Keratinocyte (primary cell): Measurements from ENCODE around the gene ETNK2. TPM values are rescaled to one million over a fixed set of nuclear protein-coding genes. Genes with fewer than 3 reads are reported as not detected.

ENCODE experiments used
- DNase-seq: peaks from one replicate; pipeline ENCODE4 v3.0.0-alpha.2; 2011; ENCODE audit warnings: low read depth, missing footprints, low spot score
- FAIRE-seq: peaks from 2 replicates; lab custom pipeline; 2011; peaks lifted over from hg19 to GRCh38; lab: Jason Lieb, UNC
- H2AFZ ChIP-seq: 2 replicates; pipeline ENCODE4 v1.6.0; 2012; ENCODE audit warnings: low read length, control low read depth, inconsistent platforms; ENCODE audit not compliant: control insufficient read depth
- H3K27ac ChIP-seq: 2 replicates; pipeline ENCODE4 v1.5.1; 2011; ENCODE audit warnings: low read length; ENCODE audit not compliant: control insufficient read depth, insufficient read depth
- H3K27me3 ChIP-seq: 3 replicates; pipeline ENCODE4 v1.6.0; 2011; ENCODE audit warnings: low read length; ENCODE audit not compliant: control insufficient read depth, insufficient read depth; ENCODE audit errors: extremely low read depth
- H3K36me3 ChIP-seq, 2 experiments: 2 replicates in 1 of 2; 3 replicates in 1 of 2; pipeline ENCODE4 v1.5.1; 2011; ENCODE audit warnings: low read length in 2 of 2, mild to moderate bottlenecking in 1 of 2; ENCODE audit not compliant: control insufficient read depth in 2 of 2, insufficient read depth in 2 of 2; ENCODE audit errors: extremely low read depth in 1 of 2
- H3K4me1 ChIP-seq: 3 replicates; pipeline ENCODE4 v1.5.1; 2011; ENCODE audit warnings: low read length; ENCODE audit not compliant: control insufficient read depth, insufficient read depth; ENCODE audit errors: extremely low read depth
- H3K4me2 ChIP-seq: 3 replicates; pipeline ENCODE4 v1.6.0; 2011; ENCODE audit warnings: low read depth, low read length; ENCODE audit not compliant: control insufficient read depth, insufficient read depth; ENCODE audit errors: extremely low read depth
- H3K4me3 ChIP-seq, 3 experiments: fragments of 200-600 bp in 1 of 3; sonication (generic) in 1 of 3; 2 replicates in 2 of 3; 3 replicates in 1 of 3; pipeline ENCODE4 v1.5.1; 2011 to 2016; ENCODE audit warnings: low read length in 3 of 3, mild to moderate bottlenecking in 3 of 3, control low read depth in 2 of 3, inconsistent platforms in 1 of 3, low read depth in 1 of 3, mixed read lengths in 1 of 3, mixed run types in 1 of 3, moderate library complexity in 1 of 3; ENCODE audit not compliant: control insufficient read depth in 2 of 3, insufficient read depth in 2 of 3; ENCODE audit errors: extremely low read depth in 1 of 3
- H3K79me2 ChIP-seq: 2 replicates; pipeline ENCODE4 v1.6.0; 2012; ENCODE audit warnings: low read length; ENCODE audit not compliant: control insufficient read depth, insufficient read depth
- H3K9ac ChIP-seq: 3 replicates; pipeline ENCODE4 v1.6.0; 2011; ENCODE audit warnings: low read length; ENCODE audit not compliant: control insufficient read depth, insufficient read depth; ENCODE audit errors: extremely low read depth
- H3K9me1 ChIP-seq: 3 replicates; pipeline ENCODE4 v1.6.0; 2011; ENCODE audit warnings: low read length; ENCODE audit not compliant: control insufficient read depth, insufficient read depth; ENCODE audit errors: extremely low read depth
- H3K9me3 ChIP-seq: 2 replicates; pipeline ENCODE4 v1.5.1; 2012; ENCODE audit warnings: low read depth, low read length; ENCODE audit not compliant: control insufficient read depth
- H4K20me1 ChIP-seq: 3 replicates; pipeline ENCODE4 v1.6.0; 2011; ENCODE audit warnings: low read length; ENCODE audit not compliant: control insufficient read depth, insufficient read depth; ENCODE audit errors: extremely low read depth
- EZH2 ChIP-seq: IDR thresholded peaks from one replicate; pipeline ENCODE4 v1.6.1; 2012; ENCODE audit warnings: inconsistent platforms, mild to moderate bottlenecking, low read length, moderate library complexity
- dilution Hi-C: fragments of 300-500 bp; cut with MboI; formaldehyde crosslinking; loops from one replicate; pipeline ENCODE4 v1.7.0; 2020; ENCODE audit warnings: low sequenced_read_pairs; ENCODE audit not compliant: extremely low pct_ligation_motif_present
- polyA plus RNA-seq, 5 experiments: library from polyadenylated mRNA; depleted of rRNA in 3 of 5; stranded (reverse) in 3 of 5; stranded (forward) in 1 of 5; unstranded in 1 of 5; fragments of >200 nt; gene quantifications; 1 replicate in 1 of 5; 2 replicates in 3 of 5; 3 replicates in 1 of 5; pipeline versions ENCODE4 v1.2.1 to v1.2.3, GENCODE V29; 2011 to 2012; ENCODE audit warnings: missing spikeins in 2 of 5, low read depth in 1 of 5, low replicate concordance in 1 of 5
- TF ChIP-seq, protein P1 (sequence below), 3 experiments: IDR thresholded peaks in 1 of 3; conservative IDR thresholded peaks in 1 of 3; optimal IDR thresholded peaks in 1 of 3; 2 replicates in 2 of 3; 3 replicates in 1 of 3; pipeline versions ENCODE3 to v1.5.1; 2011; ENCODE audit warnings: low read length in 3 of 3, mild to moderate bottlenecking in 3 of 3, moderate library complexity in 2 of 3, control low read depth in 1 of 3, inconsistent platforms in 1 of 3; ENCODE audit not compliant: insufficient read depth in 2 of 3; ENCODE audit errors: extremely low read depth in 1 of 3

ETNK2 gene
- polyA plus RNA-seq, 1 donor (not counting 4 experiments of a cell fraction or from before 2014, with no cell fraction given), result 18.4 TPM

DNA sequence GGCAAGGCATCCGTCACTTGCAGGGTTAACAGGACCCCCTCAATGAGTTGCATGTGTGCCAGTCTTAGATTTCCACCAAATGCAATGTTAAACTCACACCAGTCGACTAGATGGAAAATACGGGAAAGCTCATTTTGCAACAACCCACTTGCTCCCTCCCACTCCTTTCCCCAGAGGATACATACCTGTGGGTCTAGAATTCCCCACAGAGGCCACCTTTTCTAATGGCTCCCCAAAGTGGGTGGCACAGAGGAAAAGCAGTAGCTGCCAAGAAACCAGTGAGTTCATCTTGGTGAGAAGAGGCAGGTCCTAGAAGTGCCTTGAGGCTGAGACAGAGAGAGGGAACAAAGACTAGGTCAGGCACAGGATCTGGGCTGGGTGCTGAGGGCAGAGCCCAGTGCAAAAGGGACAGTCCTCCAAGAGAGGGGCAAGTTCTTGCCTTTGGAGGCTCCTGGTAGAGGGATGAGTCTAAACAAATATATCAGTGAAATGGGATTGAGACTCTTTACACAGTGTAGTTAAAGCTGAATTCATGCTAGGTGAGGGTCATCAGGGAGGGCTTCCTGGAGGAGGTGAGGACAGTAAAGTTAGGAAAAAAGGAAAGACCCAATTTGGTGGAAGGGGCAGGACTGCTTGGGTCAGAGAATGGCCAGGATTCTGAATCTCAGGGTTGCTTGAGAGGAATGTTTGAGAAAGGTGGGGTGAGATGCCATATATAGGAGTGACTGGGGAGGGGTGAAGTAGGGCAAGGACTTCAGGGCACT lies 40.9 kb upstream of the ETNK2 start:
- Histone ChIP-seq H3K9ac (no peak overlapping the region), H3K4me1 (peaks cover 9% of the 10 kb centered on the region), H4K20me1 (no peaks in the 10 kb centered on the region), H3K36me3 (no peaks in the 10 kb centered on the region), H3K4me2 (no peak overlapping the region), H2AFZ (no peak overlapping the region), H3K27ac (no peak overlapping the region), H3K9me3 (no peaks in the 10 kb centered on the region), H3K9me1 (no peaks in the 10 kb centered on the region), H3K27me3 (peaks cover 14% of the 10 kb centered on the region), H3K79me2 (no peaks in the 10 kb centered on the region), H3K4me3 (no peak overlapping the region)
- FAIRE-seq (no peak), DNase-seq (no peak)
- no peak for TF ChIP-seq EZH2
- TF ChIP-seq, protein P1, sequence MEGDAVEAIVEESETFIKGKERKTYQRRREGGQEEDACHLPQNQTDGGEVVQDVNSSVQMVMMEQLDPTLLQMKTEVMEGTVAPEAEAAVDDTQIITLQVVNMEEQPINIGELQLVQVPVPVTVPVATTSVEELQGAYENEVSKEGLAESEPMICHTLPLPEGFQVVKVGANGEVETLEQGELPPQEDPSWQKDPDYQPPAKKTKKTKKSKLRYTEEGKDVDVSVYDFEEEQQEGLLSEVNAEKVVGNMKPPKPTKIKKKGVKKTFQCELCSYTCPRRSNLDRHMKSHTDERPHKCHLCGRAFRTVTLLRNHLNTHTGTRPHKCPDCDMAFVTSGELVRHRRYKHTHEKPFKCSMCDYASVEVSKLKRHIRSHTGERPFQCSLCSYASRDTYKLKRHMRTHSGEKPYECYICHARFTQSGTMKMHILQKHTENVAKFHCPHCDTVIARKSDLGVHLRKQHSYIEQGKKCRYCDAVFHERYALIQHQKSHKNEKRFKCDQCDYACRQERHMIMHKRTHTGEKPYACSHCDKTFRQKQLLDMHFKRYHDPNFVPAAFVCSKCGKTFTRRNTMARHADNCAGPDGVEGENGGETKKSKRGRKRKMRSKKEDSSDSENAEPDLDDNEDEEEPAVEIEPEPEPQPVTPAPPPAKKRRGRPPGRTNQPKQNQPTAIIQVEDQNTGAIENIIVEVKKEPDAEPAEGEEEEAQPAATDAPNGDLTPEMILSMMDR (optimal IDR thresholded peaks at IDR 0.05 in 1 of 3, IDR thresholded peaks at IDR 0.05 in 1 of 3, conservative IDR thresholded peaks at IDR 0.05 in 1 of 3; ENCODE audit: extremely low read depth in 1 of 3, insufficient read depth in 2 of 3, low read length in 3 of 3), result no peak
- dilution Hi-C loops, result no loop called here

DNA sequence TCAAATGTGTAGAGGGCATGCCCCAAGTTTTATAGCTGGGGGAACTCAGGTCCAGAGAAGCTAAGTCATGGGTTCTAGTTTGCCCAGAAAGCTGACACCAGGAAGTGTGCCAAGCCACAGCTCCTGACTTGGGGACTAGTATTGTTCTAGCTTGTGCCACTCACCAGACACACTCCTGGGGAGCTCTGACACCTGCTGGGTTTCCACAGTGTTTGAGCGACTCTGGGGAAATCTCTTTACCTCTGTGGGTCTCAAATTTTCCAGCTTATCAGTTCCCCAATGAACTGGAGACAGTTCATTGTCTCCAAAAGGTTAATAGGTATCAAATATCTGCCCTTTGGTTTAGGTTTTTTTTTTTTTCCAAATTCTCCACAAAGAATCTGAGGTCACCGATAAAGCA lies 40.2 kb upstream of the ETNK2 start:
- dilution Hi-C loops, result no loop called here
- Histone ChIP-seq H3K27me3 (peaks cover 14% of the 10 kb centered on the region), H3K9me1 (no peaks in the 10 kb centered on the region), H3K9ac (no peak overlapping the region), H3K27ac (no peak overlapping the region), H4K20me1 (no peaks in the 10 kb centered on the region), H3K79me2 (no peaks in the 10 kb centered on the region), H3K9me3 (no peaks in the 10 kb centered on the region), H3K4me2 (no peak overlapping the region), H3K4me3 (no peak overlapping the region), H3K4me1 (peaks cover 9% of the 10 kb centered on the region), H3K36me3 (no peaks in the 10 kb centered on the region), H2AFZ (no peak overlapping the region)
- TF ChIP-seq, protein P1 (optimal IDR thresholded peaks at IDR 0.05 in 1 of 3, IDR thresholded peaks at IDR 0.05 in 1 of 3, conservative IDR thresholded peaks at IDR 0.05 in 1 of 3; ENCODE audit: extremely low read depth in 1 of 3, insufficient read depth in 2 of 3, low read length in 3 of 3), result no peak
- TF ChIP-seq EZH2, result no peak
- no peak for FAIRE-seq
- DNase-seq, result no peak
